K562 (cell line): ENCODE results near the gene ME3. TPM values are rescaled to one million over a fixed set of nuclear protein-coding genes. Genes with fewer than 3 reads are reported as not detected.

ENCODE experiments used
- ARID1B ChIP-seq: fragments of 450-650 bp; IDR thresholded peaks from 2 replicates; pipeline ENCODE4 v1.6.1; 2016; ENCODE audit warnings: antibody characterized with exemption, mild to moderate bottlenecking, inconsistent platforms
- BACH1 ChIP-seq: fragments of 200-800 bp; sonication (Bioruptor generic); IDR thresholded peaks from 2 replicates; pipeline ENCODE4 v1.6.1; 2016; ENCODE audit warnings: missing genetic modification characterization, missing compliant biosample characterization
- BRF2 ChIP-seq: IDR thresholded peaks from 3 replicates; pipeline ENCODE4 v1.6.1; 2011; ENCODE audit warnings: borderline replicate concordance, mild to moderate bottlenecking; ENCODE audit not compliant: insufficient read length, insufficient read depth
- CTBP1 ChIP-seq: fragments of 450-650 bp; IDR thresholded peaks from 2 replicates; pipeline ENCODE4 v1.6.1; 2016; ENCODE audit warnings: borderline replicate concordance
- EHMT2 ChIP-seq: fragments of 450-650 bp; IDR thresholded peaks from 2 replicates; pipeline ENCODE4 v1.6.1; 2018; ENCODE audit warnings: antibody characterized with exemption
- EP300 ChIP-seq: IDR thresholded peaks from 2 replicates; pipeline ENCODE4 v1.6.1; 2012; ENCODE audit warnings: low read length, improper control_type of control experiment
- ETV1 ChIP-seq: fragments of 450-650 bp; conservative IDR thresholded peaks from 2 replicates; pipeline ENCODE4 v1.6.1; 2016; ENCODE audit warnings: missing genetic modification characterization, control low read depth, low read depth, missing compliant biosample characterization
- FOXJ2 ChIP-seq: fragments of 200-800 bp; sonication (Bioruptor generic); IDR thresholded peaks from 2 replicates; pipeline ENCODE4 v1.6.1; 2016; ENCODE audit warnings: missing genetic modification characterization, missing compliant biosample characterization
- GABPB2 ChIP-seq: fragments of 250-450 bp; sonication (Bioruptor Pico); conservative IDR thresholded peaks from 2 replicates; pipeline ENCODE4 v1.5.1; 2021; ENCODE audit warnings: mild to moderate bottlenecking
- HNRNPK ChIP-seq: fragments of 200-400 bp; formaldehyde crosslinking; IDR thresholded peaks from one replicate; pipeline ENCODE4 v1.6.1; 2018; ENCODE audit warnings: mild to moderate bottlenecking, low read depth, low read length; ENCODE audit not compliant: poor library complexity, severe bottlenecking
- JUN ChIP-seq, 2 experiments: sonication (generic) in 1 of 2; formaldehyde crosslinking in 1 of 2; IDR thresholded peaks; 2 replicates each; pipeline versions ENCODE4 v1.6.1 to v1.8.0; 2012 to 2022; ENCODE audit warnings: borderline replicate concordance in 2 of 2, mild to moderate bottlenecking in 2 of 2, improper control_type of control experiment in 1 of 2, low read depth in 1 of 2, low read length in 1 of 2, missing genetic modification reagents in 1 of 2
- KDM4B ChIP-seq, 2 experiments: fragments of 450-650 bp in 1 of 2; sonication (generic) in 1 of 2; IDR thresholded peaks; 2 replicates each; pipeline ENCODE4 v1.6.1; 2016 to 2017; ENCODE audit warnings: borderline replicate concordance in 2 of 2, antibody characterized with exemption in 1 of 2, low read depth in 1 of 2, mild to moderate bottlenecking in 1 of 2
- MYC ChIP-seq, 2 experiments: fragments of 250-450 bp in 1 of 2; sonication (Bioruptor Pico) in 1 of 2; IDR thresholded peaks; 2 replicates each; pipeline versions ENCODE4 v1.5.1 to v1.6.1; 2012 to 2021; ENCODE audit warnings: low read depth in 2 of 2, borderline replicate concordance in 1 of 2, improper control_type of control experiment in 1 of 2, low read length in 1 of 2, mild to moderate bottlenecking in 1 of 2, moderate library complexity in 1 of 2
- NCOR1 ChIP-seq: fragments of 450-650 bp; IDR thresholded peaks from 2 replicates; pipeline ENCODE4 v1.6.1; 2016; ENCODE audit warnings: mild to moderate bottlenecking, moderate library complexity
- NR2C2 ChIP-seq, 2 experiments: fragments of 200-800 bp in 1 of 2; sonication (Bioruptor generic) in 1 of 2; sonication (generic) in 1 of 2; formaldehyde crosslinking in 1 of 2; IDR thresholded peaks; 2 replicates each; pipeline versions ENCODE4 v1.6.1 to v1.8.0; 2016 to 2022; ENCODE audit warnings: mild to moderate bottlenecking in 1 of 2, missing compliant biosample characterization in 1 of 2, missing genetic modification characterization in 1 of 2, missing genetic modification reagents in 1 of 2
- PHF21A ChIP-seq: fragments of 450-650 bp; IDR thresholded peaks from 2 replicates; pipeline ENCODE4 v1.6.1; 2017; ENCODE audit warnings: low read depth, borderline replicate concordance
- PML ChIP-seq: IDR thresholded peaks from 2 replicates; pipeline ENCODE4 v1.6.1; 2012; ENCODE audit warnings: low read length, inconsistent platforms
- RBM39 ChIP-seq: fragments of 200-400 bp; formaldehyde crosslinking; optimal IDR thresholded peaks from 2 replicates; pipeline ENCODE3; 2018; ENCODE audit warnings: low read depth, low read length
- TAL1 ChIP-seq: fragments of 450-650 bp; IDR thresholded peaks from 2 replicates; pipeline ENCODE4 v1.6.1; 2016; ENCODE audit warnings: mild to moderate bottlenecking
- ZBTB12 ChIP-seq: fragments of 250-450 bp; sonication (Bioruptor Pico); IDR thresholded peaks from 2 replicates; pipeline ENCODE4 v1.4.0; 2020
- ZBTB17 ChIP-seq: fragments of 450-650 bp; formaldehyde crosslinking; IDR thresholded peaks from 2 replicates; pipeline ENCODE4 v1.4.0; 2020; ENCODE audit warnings: mild to moderate bottlenecking
- ZFX ChIP-seq: sonication (generic); formaldehyde crosslinking; IDR thresholded peaks from 2 replicates; pipeline ENCODE4 v1.8.0; 2022; ENCODE audit warnings: mild to moderate bottlenecking, missing genetic modification reagents, moderate library complexity
- ZNF436 ChIP-seq: fragments of 250-450, 450-650 bp; sonication (Bioruptor Pico); formaldehyde crosslinking; IDR thresholded peaks from 2 replicates; pipeline ENCODE4 v1.7.0; 2020; ENCODE audit warnings: mild to moderate bottlenecking
- ZNF668 ChIP-seq: fragments of 250-450 bp; sonication (Bioruptor Pico); IDR thresholded peaks from 2 replicates; pipeline ENCODE4 v1.8.0; 2022; ENCODE audit warnings: mild to moderate bottlenecking, inconsistent platforms
- ZNF699 ChIP-seq: fragments of 250-450 bp; sonication (Bioruptor Pico); IDR thresholded peaks from 2 replicates; pipeline ENCODE4 v1.8.0; 2021; ENCODE audit warnings: mild to moderate bottlenecking, moderate library complexity; ENCODE audit not compliant: insufficient replicate concordance
- ZSCAN29 ChIP-seq: fragments of 450-650 bp; IDR thresholded peaks from 2 replicates; pipeline ENCODE4 v1.6.1; 2017
- polyA plus RNA-seq, 8 experiments: library from polyadenylated mRNA; depleted of rRNA in 4 of 8; stranded (reverse) in 5 of 8; unstranded in 3 of 8; fragments of >200 nt; fragmentation: Nextera tagmentation in 2 of 8; fragmentation: Illumina TruSeq in 1 of 8; extraction: Ambion mirVana in 2 of 8; extraction: Trizol in 1 of 8; gene quantifications; 2 replicates each; pipeline versions ENCODE4 v1.2.1 to v1.2.3, GENCODE V29; 2011 to 2014; ENCODE audit warnings: inconsistent platforms in 1 of 8, missing spikeins in 1 of 8
- total RNA-seq, 7 experiments: library from RNA; depleted of rRNA in 6 of 7; stranded (reverse); fragments of >200 nt in 6 of 7; fragmentation: Illumina TruSeq in 2 of 7; extraction: Trizol in 2 of 7; gene quantifications; 2 replicates each; pipeline versions ENCODE4 v1.2.1 to v1.2.3, GENCODE V29; 2011 to 2021; ENCODE audit warnings: low replicate concordance in 1 of 7
- TF ChIP-seq, protein P1 (sequence below): fragments of 250-450 bp; sonication (Bioruptor Pico); IDR thresholded peaks from 2 replicates; pipeline ENCODE4 v1.5.0; 2021

Gene ME3
- total and polyA plus RNA-seq, 9 of the 15 experiments (the other 6 are each of a cell fraction or from before 2014, with no cell fraction given) = not detected

- TF ChIP-seq MYC (IDR thresholded peaks at IDR 0.05; ENCODE audit: low read depth, low read length) (no peak), MYC (CRISPR knock-in tag; IDR thresholded peaks at IDR 0.05; ENCODE audit: borderline replicate concordance, low read depth) (no peak), ZFX (CRISPR knock-in tag) (no peak), ZSCAN29 (no peak), ETV1 (tag) (no peak), KDM4B (IDR thresholded peaks at IDR 0.05; ENCODE audit: borderline replicate concordance in 2 of 2, low read depth in 1 of 2) (no peak), ZBTB12 (no peak), PML (0 out of 2 replicates have a peak, but pooled peaks have one; percentile 61), PHF21A (no peak), JUN (IDR thresholded peaks at IDR 0.05; ENCODE audit: borderline replicate concordance, low read depth, low read length) (peak; percentile 70), JUN (CRISPR knock-in tag; IDR thresholded peaks at IDR 0.05; ENCODE audit: borderline replicate concordance) (no peak), BRF2 (no peak), RBM39 (no peak), FOXJ2 (tag) (peak; percentile 55; the same call in 1 of the 2 replicates), HNRNPK (no peak), ZBTB17 (CRISPR knock-in tag) (no peak), ZNF436 (CRISPR knock-in tag) (no peak), EP300 (peak; percentile 73), CTBP1 (peak; percentile 82; the same call in 1 of the 2 replicates), EHMT2 (no peak), ZNF668 (CRISPR knock-in tag) (no peak), NCOR1 (peak; percentile 67), TAL1 (peak; percentile 79), BACH1 (tag) (no peak), NR2C2 (CRISPR knock-in tag; IDR thresholded peaks at IDR 0.05) (no peak), NR2C2 (tag; IDR thresholded peaks at IDR 0.05) (no peak), ZNF699 (CRISPR knock-in tag) (no peak), ARID1B (peak; percentile 91), GABPB2 (no peak)
- TF ChIP-seq, protein P1, sequence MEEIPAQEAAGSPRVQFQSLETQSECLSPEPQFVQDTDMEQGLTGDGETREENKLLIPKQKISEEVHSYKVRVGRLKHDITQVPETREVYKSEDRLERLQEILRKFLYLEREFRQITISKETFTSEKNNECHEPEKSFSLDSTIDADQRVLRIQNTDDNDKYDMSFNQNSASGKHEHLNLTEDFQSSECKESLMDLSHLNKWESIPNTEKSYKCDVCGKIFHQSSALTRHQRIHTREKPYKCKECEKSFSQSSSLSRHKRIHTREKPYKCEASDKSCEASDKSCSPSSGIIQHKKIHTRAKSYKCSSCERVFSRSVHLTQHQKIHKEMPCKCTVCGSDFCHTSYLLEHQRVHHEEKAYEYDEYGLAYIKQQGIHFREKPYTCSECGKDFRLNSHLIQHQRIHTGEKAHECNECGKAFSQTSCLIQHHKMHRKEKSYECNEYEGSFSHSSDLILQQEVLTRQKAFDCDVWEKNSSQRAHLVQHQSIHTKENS (CRISPR knock-in tag) = no peak
Observed at GRCh38 chr11:86416494-86416893, 255.9 kb downstream of the ME3 start (continued).
